ENCODE results near the gene VAT1L. TPM values are rescaled to one million over a fixed set of nuclear protein-coding genes. Genes with fewer than 3 reads are reported as not detected.

Gene VAT1L
- total RNA-seq, 3 donors from 2014 or later (not counting 1 experiment from before 2014, with no cell fraction given) = not detected

- Mint-ChIP-seq H3K27me3 (ENCODE audit: low read depth in 2 of 2) (peaks cover 0 to 2% of the 10 kb centered on the region in 2 donors), H3K27ac (no peak overlapping the region), H3K9me3 (no peaks in the 10 kb centered on the region), H3K4me3 (no peak overlapping the region), H3K4me1 (no peaks in the 10 kb centered on the region), H3K36me3 (no peaks in the 10 kb centered on the region)
- H3K9me3 ChIP-seq (ENCODE audit: control insufficient read depth, insufficient read depth, low read length) = no peaks in the 10 kb centered on the region
- no peaks in the 10 kb centered on the region for H3K36me3 ChIP-seq (ENCODE audit: control insufficient read depth, insufficient read depth, low read length)
- ATAC-seq (no peak), DNase-seq (no peak)
- no peak overlapping the region for H3K27ac ChIP-seq (ENCODE audit: low read length)
- WGBS (ENCODE audit: insufficient coverage) = 50% methylated on average over 2 of the region's 2 CpGs
- no peak overlapping the region for H3K4me3 ChIP-seq (ENCODE audit: low read length)
- H3K4me1 ChIP-seq (ENCODE audit: control insufficient read depth, insufficient read depth, low read length) = no peaks in the 10 kb centered on the region
- TF ChIP-seq CTCF (IDR thresholded peaks at IDR 0.05) = no peak
- intact Hi-C loops (cut with micrococcal nuclease) = no loop called here
- no peaks in the 10 kb centered on the region for H3K27me3 ChIP-seq (ENCODE audit: control insufficient read depth, insufficient read depth, low read length)
Measured at GRCh38 chr16:77762262-77762661, 26.1 kb upstream of the VAT1L start.

GRCh38 chr16:77763994-77764393, 24.4 kb upstream of the VAT1L start:
- H3K36me3 Mint-ChIP-seq = no peaks in the 10 kb centered on the region
- no peak for TF ChIP-seq CTCF (IDR thresholded peaks at IDR 0.05)
- no peak overlapping the region for H3K27ac Mint-ChIP-seq
- ATAC-seq (no peak), DNase-seq (no peak)
- no peaks in the 10 kb centered on the region for H3K36me3 ChIP-seq (ENCODE audit: control insufficient read depth, insufficient read depth, low read length)
- H3K27me3 Mint-ChIP-seq (ENCODE audit: low read depth in 2 of 2) = peaks cover 0 to 10% of the 10 kb centered on the region in 2 donors
- H3K27ac ChIP-seq (ENCODE audit: low read length) = no peak overlapping the region
- no peaks in the 10 kb centered on the region for H3K27me3 ChIP-seq (ENCODE audit: control insufficient read depth, insufficient read depth, low read length)
- intact Hi-C loops (cut with micrococcal nuclease) = no loop called here
- no peaks in the 10 kb centered on the region for H3K4me1 ChIP-seq (ENCODE audit: control insufficient read depth, insufficient read depth, low read length)
- WGBS (ENCODE audit: insufficient coverage) = 96% methylated on average over 1 of the region's 1 CpG
- no peaks in the 10 kb centered on the region for H3K9me3 Mint-ChIP-seq
- no peaks in the 10 kb centered on the region for H3K9me3 ChIP-seq (ENCODE audit: control insufficient read depth, insufficient read depth, low read length)
- H3K4me3 ChIP-seq (ENCODE audit: low read length) = no peak overlapping the region
- no peaks in the 10 kb centered on the region for H3K4me1 Mint-ChIP-seq
- no peak overlapping the region for H3K4me3 Mint-ChIP-seq

- H3K27me3 Mint-ChIP-seq (ENCODE audit: low read depth in 2 of 2) = peaks cover 0 to 10% of the 10 kb centered on the region in 2 donors
- no peak overlapping the region for H3K4me3 Mint-ChIP-seq
- Histone ChIP-seq H3K27me3 (ENCODE audit: control insufficient read depth, insufficient read depth, low read length) (no peaks in the 10 kb centered on the region), H3K27ac (ENCODE audit: low read length) (no peak overlapping the region), H3K4me1 (ENCODE audit: control insufficient read depth, insufficient read depth, low read length) (no peaks in the 10 kb centered on the region), H3K36me3 (ENCODE audit: control insufficient read depth, insufficient read depth, low read length) (no peaks in the 10 kb centered on the region), H3K4me3 (ENCODE audit: low read length) (no peak overlapping the region), H3K9me3 (ENCODE audit: control insufficient read depth, insufficient read depth, low read length) (no peaks in the 10 kb centered on the region)
- no peak overlapping the region for H3K27ac Mint-ChIP-seq
- 55% methylated on average over 2 of the region's 4 CpGs for WGBS (ENCODE audit: insufficient coverage)
- H3K4me1 Mint-ChIP-seq = no peaks in the 10 kb centered on the region
- no peak for TF ChIP-seq CTCF (IDR thresholded peaks at IDR 0.05)
- no peaks in the 10 kb centered on the region for H3K9me3 Mint-ChIP-seq
- H3K36me3 Mint-ChIP-seq = no peaks in the 10 kb centered on the region
- intact Hi-C loops (cut with micrococcal nuclease) = no loop called here
- ATAC-seq = no peak
- no peak for DNase-seq
Measured at GRCh38 chr16:77767211-77767610, 21.2 kb upstream of the VAT1L start.

GRCh38 chr16:77767826-77768225, 20.5 kb upstream of the VAT1L start:
- 60% methylated on average over 3 of the region's 3 CpGs for WGBS (ENCODE audit: insufficient coverage)
- no peaks in the 10 kb centered on the region for H3K36me3 Mint-ChIP-seq
- no peak for ATAC-seq

More at GRCh38 chr16:77767826-77768225, 20.5 kb upstream of the VAT1L start:
- Mint-ChIP-seq H3K27ac (no peak overlapping the region), H3K27me3 (ENCODE audit: low read depth in 2 of 2) (peaks cover 0 to 10% of the 10 kb centered on the region in 2 donors), H3K4me1 (no peaks in the 10 kb centered on the region), H3K4me3 (no peak overlapping the region), H3K9me3 (no peaks in the 10 kb centered on the region)
- TF ChIP-seq CTCF (IDR thresholded peaks at IDR 0.05) = no peak
- Histone ChIP-seq H3K4me3 (ENCODE audit: low read length) (no peak overlapping the region), H3K4me1 (ENCODE audit: control insufficient read depth, insufficient read depth, low read length) (no peaks in the 10 kb centered on the region), H3K27ac (ENCODE audit: low read length) (no peak overlapping the region), H3K9me3 (ENCODE audit: control insufficient read depth, insufficient read depth, low read length) (no peaks in the 10 kb centered on the region), H3K36me3 (ENCODE audit: control insufficient read depth, insufficient read depth, low read length) (no peaks in the 10 kb centered on the region), H3K27me3 (ENCODE audit: control insufficient read depth, insufficient read depth, low read length) (no peaks in the 10 kb centered on the region)
- intact Hi-C loops (cut with micrococcal nuclease) = no loop called here
- DNase-seq = no peak
